Body of pancreas (tissue), 4 donors: ENCODE measurements around the gene SNX11. TPM values are rescaled to one million over a fixed set of nuclear protein-coding genes. Genes with fewer than 3 reads are reported as not detected.

Source experiments
- ATAC-seq: fragments of 150-250 bp; one replicate; pipeline ENCODE4 v1.9.1; 2016
- DNase-seq, 4 donors: peaks; one replicate each; pipeline ENCODE4 v3.0.0-alpha.2; 2019
- H3K27ac ChIP-seq, 4 donors: fragments of 200-600 bp; sonication (generic); 1 replicate in 3 of 4; 2 replicates in 1 of 4; pipeline versions ENCODE4 v1.5.1 to v1.6.1; 2016 to 2019; ENCODE audit warnings: mild to moderate bottlenecking in 1 of 4, mixed read lengths in 1 of 4, moderate library complexity in 1 of 4
- H3K27me3 ChIP-seq, 2 donors: fragments of 200-600 bp; sonication (generic); one replicate each; pipeline ENCODE4 v1.6.0; 2016; ENCODE audit warnings: mild to moderate bottlenecking in 1 of 2
- H3K36me3 ChIP-seq, 2 donors: fragments of 200-600 bp; sonication (generic); replicated peaks in 1 of 2; 2 replicates each; pipeline ENCODE4 v1.5.1; 2016; ENCODE audit warnings: low read depth in 2 of 2; ENCODE audit not compliant: insufficient read depth in 1 of 2
- H3K4me1 ChIP-seq: fragments of 200-600 bp; sonication (generic); one replicate; pipeline ENCODE4 v1.6.0; 2016
- H3K4me3 ChIP-seq, 2 donors: fragments of 200-600 bp; sonication (generic); 1 replicate in 1 of 2; 2 replicates in 1 of 2; pipeline ENCODE4 v1.5.1; 2016 to 2019
- H3K9me3 ChIP-seq, 3 donors: fragments of 200-600 bp; sonication (generic); 1 replicate in 2 of 3; 2 replicates in 1 of 3; pipeline ENCODE4 v1.5.1; 2016
- CTCF ChIP-seq, 7 experiments: fragments of 450-650 bp in 4 of 7; fragments of 200-600 bp in 3 of 7; sonication (generic) in 3 of 7; IDR thresholded peaks; one replicate each; pipeline ENCODE4 v1.5.1; 2016 to 2019; ENCODE audit warnings: antibody characterized with exemption in 7 of 7
- POLR2A ChIP-seq, 3 donors: fragments of 450-650 bp; IDR thresholded peaks; one replicate each; pipeline ENCODE4 v1.6.1; 2016; ENCODE audit warnings: antibody characterized with exemption in 3 of 3, mild to moderate bottlenecking in 2 of 3
- WGBS, 2 donors: methylation state at CpG; one replicate each; pipeline ENCODE4 v1.1.5; 2017; 5-methylcytosine and 5-hydroxymethylcytosine counted together
- intact Hi-C: fragments of 100-400 bp; cut with DNase I; formaldehyde crosslinking; loops from one replicate; pipeline ENCODE4 v1.15.1; 2023
- total RNA-seq, 2 donors: library from RNA; depleted of rRNA; stranded (reverse); fragments of >200 nt; gene quantifications; one replicate each; pipeline ENCODE4 v1.1.0, GENCODE V29; 2016

Gene SNX11
- total RNA-seq, 2 donors from 2014 or later, result 5.4 to 10.9 TPM

GRCh38 chr17:48127371-48128051, 19.9 kb downstream of the SNX11 start:
- Histone ChIP-seq H3K4me1 (no peaks in the 10 kb centered on the region), H3K9me3 (no peaks in the 10 kb centered on the region), H3K27me3 (no peaks in the 10 kb centered on the region), H3K36me3 (peaks cover 0 to 3% of the 10 kb centered on the region in 2 donors), H3K27ac (no peak overlapping the region), H3K4me3 (no peak overlapping the region)
- TF ChIP-seq POLR2A (IDR thresholded peaks at IDR 0.05), result no peak
- TF ChIP-seq CTCF (IDR thresholded peaks at IDR 0.05), result no peak
- DNase-seq (no peak), ATAC-seq (no peak)
- intact Hi-C loops, result loop anchor here (5.0 kb wide), 1 partner anchor 100 kb away; no protein-coding TSS in a partner anchor
- 64 to 65% methylated on average over 6 to 9 of the region's 9 CpGs for WGBS, 2 donors

- H3K27ac ChIP-seq, result no peak overlapping the region
- DNase-seq (no peak), ATAC-seq (no peak)
- no peak for TF ChIP-seq POLR2A (IDR thresholded peaks at IDR 0.05)
- TF ChIP-seq CTCF (IDR thresholded peaks at IDR 0.05), result no peak
- no peaks in the 10 kb centered on the region for H3K9me3 ChIP-seq
- no peaks in the 10 kb centered on the region for H3K4me1 ChIP-seq
- H3K27me3 ChIP-seq, result no peaks in the 10 kb centered on the region
- 41 to 52% methylated on average over 5 of the region's 5 CpGs for WGBS, 2 donors
- no peaks in the 10 kb centered on the region for H3K36me3 ChIP-seq
- no peak overlapping the region for H3K4me3 ChIP-seq
- intact Hi-C loops, result loop anchor here (5.0 kb wide), 1 partner anchor 101 kb away; no protein-coding TSS in a partner anchor
Observed at GRCh38 chr17:48128400-48128799, 20.8 kb downstream of the SNX11 start.

DNA sequence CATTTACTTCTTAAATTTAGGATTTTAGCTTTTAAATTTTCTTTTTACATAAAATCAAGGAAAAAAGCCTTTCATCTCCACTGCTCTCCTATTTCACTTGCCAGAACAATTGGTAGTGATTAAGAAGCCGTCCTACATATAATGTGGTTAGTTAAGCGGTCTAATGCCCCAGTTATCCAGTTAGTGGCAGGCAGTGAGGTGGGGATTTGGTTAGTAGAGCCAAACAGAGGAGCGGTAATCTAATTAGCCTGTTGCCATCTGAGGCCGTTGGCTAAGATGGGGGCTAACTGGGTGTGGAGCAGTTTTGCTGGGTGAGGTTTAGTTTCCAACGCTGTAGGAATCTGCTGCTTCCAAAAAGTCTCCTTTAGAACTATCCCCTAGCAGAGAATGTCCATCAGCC, 22.4 kb downstream of the SNX11 start:
- H3K36me3 ChIP-seq, result no peaks in the 10 kb centered on the region
- no peak for DNase-seq
- no peak overlapping the region for H3K4me3 ChIP-seq
- no peak overlapping the region for H3K27ac ChIP-seq
- H3K27me3 ChIP-seq, result no peaks in the 10 kb centered on the region
- intact Hi-C loops, result loop anchor here (5.0 kb wide), 1 partner anchor 103 kb away; no protein-coding TSS in a partner anchor
- H3K4me1 ChIP-seq, result no peaks in the 10 kb centered on the region
- H3K9me3 ChIP-seq, result no peaks in the 10 kb centered on the region
- WGBS, 2 donors, result 58 to 68% methylated on average over 5 of the region's 5 CpGs
- no peak for TF ChIP-seq CTCF (IDR thresholded peaks at IDR 0.05)
- TF ChIP-seq POLR2A (IDR thresholded peaks at IDR 0.05), result no peak
- no peak for ATAC-seq

GRCh38 chr17:48131216-48131824, 23.8 kb downstream of the SNX11 start:
- 31 to 37% methylated on average over 4 of the region's 4 CpGs for WGBS, 2 donors
- intact Hi-C loops, result no loop called here
- peak; percentile 81 for ATAC-seq
- no peaks in the 10 kb centered on the region for H3K4me1 ChIP-seq
- no peaks in the 10 kb centered on the region for H3K27me3 ChIP-seq
- DNase-seq, result peak; percentile 60 to 73 (median 65)
- H3K36me3 ChIP-seq, result no peaks in the 10 kb centered on the region
- no peak overlapping the region for H3K4me3 ChIP-seq
- no peaks in the 10 kb centered on the region for H3K9me3 ChIP-seq
- H3K27ac ChIP-seq, result no peak overlapping the region
- TF ChIP-seq POLR2A (IDR thresholded peaks at IDR 0.05) (no peak), CTCF (IDR thresholded peaks at IDR 0.05) (peak; percentile 78 to 88 (median 79))
